A673 (cell line): ENCODE measurements around the gene MRPL57. TPM values are rescaled to one million over a fixed set of nuclear protein-coding genes. Genes with fewer than 3 reads are reported as not detected.
A peak's percentile ranks its signal among the peaks of the same experiment; 100 is the strongest.
"Not testable (repeated sequence)": the region's sequence is repeated elsewhere in the genome, so short reads cannot be mapped to it uniquely, and the experiment has no call there.

Experiments
- BruUV-seq: library from RNA; stranded (reverse); fragments of 400-500 nt; replicated peaks from 2 replicates; lab custom pipeline; 2021; lab: Mats Ljungman, UMichigan
- CTCF ChIA-PET: fragments of 300-600 bp; sonication (Branson Sonifier 250); formaldehyde crosslinking; loops from one replicate; lab custom pipeline; 2022; ENCODE audit warnings: antibody characterized with exemption; lab: Charles Lee
- POLR2A ChIA-PET: fragments of 300-600 bp; sonication (Branson Sonifier 250); formaldehyde crosslinking; loops from one replicate; lab custom pipeline; 2022; ENCODE audit warnings: antibody characterized with exemption; ENCODE audit not compliant: low non-redundant PET; lab: Charles Lee
- DNase-seq: peaks from one replicate; pipeline ENCODE4 v3.0.0-alpha.2; 2015; ENCODE audit warnings: low spot score
- H3K27ac ChIP-seq: fragments of 200-600 bp; sonication (generic); 2 replicates; pipeline ENCODE4 v1.5.1; 2016; ENCODE audit warnings: mixed run types, low read depth, mild to moderate bottlenecking, mixed read lengths, antibody characterized with exemption, low read length; ENCODE audit not compliant: poor library complexity, severe bottlenecking
- H3K27me3 ChIP-seq: fragments of 200-600 bp; sonication (generic); replicated peaks from 2 replicates; pipeline ENCODE4 v1.6.1; 2017; ENCODE audit warnings: mixed run types, low read depth, mild to moderate bottlenecking, mixed read lengths, antibody characterized with exemption, low read length; ENCODE audit not compliant: insufficient read depth, poor library complexity
- H3K36me3 ChIP-seq: fragments of 200-600 bp; sonication (generic); 2 replicates; pipeline ENCODE4 v1.6.1; 2016; ENCODE audit warnings: mixed run types, mild to moderate bottlenecking, mixed read lengths, antibody characterized with exemption, low read length; ENCODE audit not compliant: insufficient read depth, poor library complexity, severe bottlenecking
- H3K4me1 ChIP-seq: fragments of 200-600 bp; sonication (generic); 2 replicates; pipeline ENCODE4 v1.6.1; 2017; ENCODE audit warnings: mixed run types, mild to moderate bottlenecking, mixed read lengths, antibody characterized with exemption, low read length; ENCODE audit not compliant: insufficient read depth, poor library complexity, severe bottlenecking
- H3K4me3 ChIP-seq: fragments of 200-600 bp; sonication (generic); 2 replicates; pipeline ENCODE4 v1.5.1; 2016; ENCODE audit warnings: low read depth, mixed run types, mild to moderate bottlenecking, mixed read lengths, low read length; ENCODE audit not compliant: poor library complexity, severe bottlenecking
- H3K9me3 ChIP-seq: fragments of 200-600 bp; sonication (generic); 2 replicates; pipeline ENCODE4 v1.6.1; 2016; ENCODE audit warnings: mixed run types, low read depth, mild to moderate bottlenecking, mixed read lengths, antibody characterized with exemption, low read length; ENCODE audit not compliant: poor library complexity, severe bottlenecking
- EZH2 ChIP-seq: fragments of 200-600 bp; sonication (generic); IDR thresholded peaks from 2 replicates; pipeline ENCODE4 v1.6.1; 2017; ENCODE audit warnings: borderline replicate concordance, low read depth, mild to moderate bottlenecking, mixed read lengths, antibody characterized with exemption, low read length; ENCODE audit not compliant: poor library complexity, severe bottlenecking
- intact Hi-C: fragments of 100-400 bp; cut with micrococcal nuclease; formaldehyde crosslinking; loops from one replicate; pipeline ENCODE4 v1.10.0; 2022; ENCODE audit not compliant: unreplicated experiment
- total RNA-seq: library from RNA; stranded (reverse); gene quantifications from 2 replicates; pipeline ENCODE4 v1.2.3, GENCODE V29; 2021
- TF ChIP-seq, protein P1 (sequence below): fragments of 300-800, 200-600 bp; sonication (generic); conservative IDR thresholded peaks from 2 replicates; pipeline ENCODE4 v1.5.1; 2017; ENCODE audit warnings: low read depth, mild to moderate bottlenecking, antibody characterized with exemption, low read length, moderate library complexity, mixed read lengths

MRPL57 gene
- total RNA-seq, 1 experiment from 2014 or later: 53.3 TPM

DNA sequence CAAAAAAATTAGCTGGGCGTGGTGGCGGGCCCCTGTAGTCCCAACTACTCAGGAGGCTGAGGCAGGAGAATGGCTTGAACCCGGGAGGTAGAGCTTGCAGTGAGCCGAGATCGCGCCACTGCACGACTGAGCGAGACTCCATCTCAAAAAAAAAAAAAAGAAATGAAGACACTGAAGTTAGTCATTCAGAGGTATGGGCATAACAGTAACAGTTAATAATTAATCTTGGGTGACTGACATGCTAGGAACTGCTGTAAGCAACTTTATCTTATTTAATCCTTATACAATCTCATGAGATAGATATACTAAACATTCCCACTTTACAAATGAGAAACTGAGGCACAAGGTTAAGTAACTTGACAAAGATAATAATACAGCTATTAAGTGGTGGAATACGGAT is 5.0 kb upstream of the MRPL57 start:
- no TSS peak for BruUV-seq
- CTCF ChIA-PET: no interaction called here

DNA sequence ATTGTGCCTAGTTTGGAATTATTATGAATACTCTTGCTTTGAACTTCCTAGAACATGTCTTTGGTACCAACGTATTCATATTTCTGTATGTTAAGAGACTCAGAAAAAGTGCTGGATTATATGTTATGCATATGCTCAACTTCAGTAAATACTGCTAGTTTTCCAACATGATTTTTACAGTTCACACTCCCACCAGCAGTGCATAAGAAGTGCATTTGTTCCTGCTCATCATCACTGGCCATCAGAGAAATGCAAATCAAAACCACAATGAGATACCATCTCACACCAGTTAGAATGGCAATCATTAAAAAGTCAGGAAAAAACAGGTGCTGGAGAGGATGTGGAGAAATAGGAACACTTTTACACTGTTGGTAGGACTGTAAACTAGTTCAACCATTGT is 2.7 kb upstream of the MRPL57 start:
- BruUV-seq: not testable (repeated sequence)

More for the DNA sequence above, 5.0 kb upstream of the MRPL57 start:
- H3K4me3 ChIP-seq: no peak overlapping the region
- DNase-seq: no peak
- peaks cover 60% of the 10 kb centered on the region for H3K36me3 ChIP-seq
- H3K27me3 ChIP-seq: no peaks in the 10 kb centered on the region
- H3K4me1 ChIP-seq: peaks cover 9% of the 10 kb centered on the region
- TF ChIP-seq EZH2: no peak
- TF ChIP-seq, protein P1, sequence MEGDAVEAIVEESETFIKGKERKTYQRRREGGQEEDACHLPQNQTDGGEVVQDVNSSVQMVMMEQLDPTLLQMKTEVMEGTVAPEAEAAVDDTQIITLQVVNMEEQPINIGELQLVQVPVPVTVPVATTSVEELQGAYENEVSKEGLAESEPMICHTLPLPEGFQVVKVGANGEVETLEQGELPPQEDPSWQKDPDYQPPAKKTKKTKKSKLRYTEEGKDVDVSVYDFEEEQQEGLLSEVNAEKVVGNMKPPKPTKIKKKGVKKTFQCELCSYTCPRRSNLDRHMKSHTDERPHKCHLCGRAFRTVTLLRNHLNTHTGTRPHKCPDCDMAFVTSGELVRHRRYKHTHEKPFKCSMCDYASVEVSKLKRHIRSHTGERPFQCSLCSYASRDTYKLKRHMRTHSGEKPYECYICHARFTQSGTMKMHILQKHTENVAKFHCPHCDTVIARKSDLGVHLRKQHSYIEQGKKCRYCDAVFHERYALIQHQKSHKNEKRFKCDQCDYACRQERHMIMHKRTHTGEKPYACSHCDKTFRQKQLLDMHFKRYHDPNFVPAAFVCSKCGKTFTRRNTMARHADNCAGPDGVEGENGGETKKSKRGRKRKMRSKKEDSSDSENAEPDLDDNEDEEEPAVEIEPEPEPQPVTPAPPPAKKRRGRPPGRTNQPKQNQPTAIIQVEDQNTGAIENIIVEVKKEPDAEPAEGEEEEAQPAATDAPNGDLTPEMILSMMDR: no peak
- no peak overlapping the region for H3K27ac ChIP-seq
- H3K9me3 ChIP-seq: no peaks in the 10 kb centered on the region
- POLR2A ChIA-PET: interaction anchor here (0.7 kb wide), 1 partner anchor 92 kb away, joined by 7 read pairs; no protein-coding TSS in a partner anchor
- intact Hi-C loops: loop anchor here (10.0 kb wide), 1 partner anchor 677 kb away; no protein-coding TSS in a partner anchor

DNA sequence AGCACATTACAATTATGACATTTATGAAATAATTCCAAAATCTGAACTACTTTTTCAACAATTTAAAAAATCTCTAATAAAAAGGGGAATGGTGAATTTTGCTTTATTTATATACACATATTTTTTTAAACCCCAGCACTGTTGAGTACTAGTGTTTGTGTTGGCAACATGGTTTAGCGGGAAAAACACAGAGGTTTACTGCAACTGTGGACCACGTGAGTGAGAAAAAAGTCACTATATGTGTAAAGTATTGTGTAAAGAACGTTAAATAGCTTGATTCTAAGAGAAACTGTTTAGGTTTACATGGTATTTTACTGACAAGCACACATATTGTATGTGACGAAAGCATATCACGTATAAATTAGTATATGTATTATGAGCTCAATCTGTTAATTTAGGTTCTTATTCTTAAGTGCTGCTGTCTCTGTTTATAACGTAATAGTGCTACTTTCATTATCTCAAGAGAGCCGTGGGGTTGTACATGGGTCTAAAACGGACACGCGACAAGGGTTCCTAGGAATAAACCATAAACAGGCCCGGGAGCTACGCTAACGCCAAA is 723 bp upstream of the MRPL57 start:
- Histone ChIP-seq H3K4me3 (peak overlapping the region; percentile 70), H3K36me3 (peaks cover 34% of the 10 kb centered on the region), H3K27ac (peak overlapping the region; percentile 98), H3K4me1 (peaks cover 29% of the 10 kb centered on the region), H3K9me3 (no peaks in the 10 kb centered on the region), H3K27me3 (no peaks in the 10 kb centered on the region)
- intact Hi-C loops: loop anchor here (10.0 kb wide), 1 partner anchor 681 kb away; no protein-coding TSS in a partner anchor
- TF ChIP-seq EZH2: no peak
- TF ChIP-seq, protein P1: no peak
- BruUV-seq: TSS peak; percentile 60
- POLR2A ChIA-PET: interaction anchor here (0.6 to 0.7 kb wide), 4 partner anchors 8 to 622 kb away, joined by 3 to 15 read pairs (median 4); no protein-coding TSS in a partner anchor
- CTCF ChIA-PET: interaction anchor here (0.7 kb wide), 1 partner anchor 23 kb away, joined by 3 read pairs; no protein-coding TSS in a partner anchor
- peak; percentile 56 for DNase-seq

More for the DNA sequence above, 2.7 kb upstream of the MRPL57 start:
- H3K4me1 ChIP-seq: peaks cover 18% of the 10 kb centered on the region
- DNase-seq, H3K4me3 ChIP-seq, POLR2A ChIA-PET, H3K9me3 ChIP-seq, H3K27me3 ChIP-seq, CTCF ChIA-PET: not testable (repeated sequence)
- H3K27ac ChIP-seq: peak overlapping the region; percentile 3
- peaks cover 51% of the 10 kb centered on the region for H3K36me3 ChIP-seq
- intact Hi-C loops: loop anchor here (10.0 kb wide), 1 partner anchor 679 kb away; no protein-coding TSS in a partner anchor
